Adipocyte (in vitro differentiated cells): ENCODE results near the gene HMGN3.
A peak's percentile ranks its signal among the peaks of the same experiment; 100 is the strongest.

Experiments
- DNase-seq: peaks from one replicate; pipeline ENCODE4 v3.0.0-alpha.2; 2015; ENCODE audit warnings: low read depth
- H3K27me3 ChIP-seq: replicated peaks from 2 replicates; pipeline ENCODE4 v1.7.0; 2013; ENCODE audit warnings: mild to moderate bottlenecking, low read length, moderate library complexity; ENCODE audit not compliant: control insufficient read depth, insufficient read depth
- H3K36me3 ChIP-seq: 2 replicates; pipeline ENCODE4 v1.7.0; 2013; ENCODE audit warnings: low read length, mild to moderate bottlenecking, moderate library complexity; ENCODE audit not compliant: control insufficient read depth, insufficient read depth, severe bottlenecking
- H3K4me1 ChIP-seq: 2 replicates; pipeline ENCODE4 v1.7.0; 2013; ENCODE audit warnings: mild to moderate bottlenecking, low read length, moderate library complexity; ENCODE audit not compliant: control insufficient read depth, insufficient read depth
- H3K4me3 ChIP-seq: 2 replicates; pipeline ENCODE4 v1.7.0; 2013; ENCODE audit warnings: mild to moderate bottlenecking, low read length, moderate library complexity
- H3K9ac ChIP-seq: 2 replicates; pipeline ENCODE4 v1.7.0; 2013; ENCODE audit warnings: mild to moderate bottlenecking, low read length, moderate library complexity
- H3K9me3 ChIP-seq: 2 replicates; pipeline ENCODE4 v1.7.0; 2013; ENCODE audit warnings: mild to moderate bottlenecking, low read length, moderate library complexity; ENCODE audit not compliant: control insufficient read depth

Gene HMGN3

GRCh38 chr6:79232696-79233462 is 1.6 kb downstream of the HMGN3 start:
- Histone ChIP-seq H3K9me3 (no peaks in the 10 kb centered on the region), H3K27me3 (no peaks in the 10 kb centered on the region), H3K9ac (peak overlapping the region; percentile 94), H3K4me1 (peaks cover 9% of the 10 kb centered on the region), H3K36me3 (no peaks in the 10 kb centered on the region), H3K4me3 (peak overlapping the region; percentile 87)
- no peak for DNase-seq

GRCh38 chr6:79231666-79232065 is 2.8 kb downstream of the HMGN3 start:
- H3K9me3 ChIP-seq: no peaks in the 10 kb centered on the region
- H3K36me3 ChIP-seq: no peaks in the 10 kb centered on the region
- DNase-seq: no peak
- H3K4me1 ChIP-seq: peaks cover 9% of the 10 kb centered on the region
- no peaks in the 10 kb centered on the region for H3K27me3 ChIP-seq
- H3K9ac ChIP-seq: no peak overlapping the region
- H3K4me3 ChIP-seq: no peak overlapping the region

GRCh38 chr6:79231101-79231500 is 3.4 kb downstream of the HMGN3 start:
- no peaks in the 10 kb centered on the region for H3K9me3 ChIP-seq
- peaks cover 9% of the 10 kb centered on the region for H3K4me1 ChIP-seq
- H3K27me3 ChIP-seq: no peaks in the 10 kb centered on the region
- no peak overlapping the region for H3K4me3 ChIP-seq
- H3K9ac ChIP-seq: no peak overlapping the region
- DNase-seq: no peak
- H3K36me3 ChIP-seq: no peaks in the 10 kb centered on the region

- Histone ChIP-seq H3K4me1 (peaks cover 9% of the 10 kb centered on the region), H3K27me3 (no peaks in the 10 kb centered on the region), H3K9ac (no peak overlapping the region), H3K4me3 (no peak overlapping the region), H3K36me3 (no peaks in the 10 kb centered on the region), H3K9me3 (no peaks in the 10 kb centered on the region)
- DNase-seq: peak; percentile 61
Measured at GRCh38 chr6:79230149-79230548, 4.3 kb downstream of the HMGN3 start.

GRCh38 chr6:79227445-79227844 is 7.0 kb downstream of the HMGN3 start:
- no peaks in the 10 kb centered on the region for H3K9me3 ChIP-seq
- no peaks in the 10 kb centered on the region for H3K36me3 ChIP-seq
- DNase-seq: no peak
- H3K4me3 ChIP-seq: no peak overlapping the region
- H3K9ac ChIP-seq: no peak overlapping the region
- H3K27me3 ChIP-seq: no peaks in the 10 kb centered on the region
- peaks cover 4% of the 10 kb centered on the region for H3K4me1 ChIP-seq

- Histone ChIP-seq H3K36me3 (no peaks in the 10 kb centered on the region), H3K9ac (no peak overlapping the region), H3K4me1 (peaks cover 4% of the 10 kb centered on the region), H3K9me3 (no peaks in the 10 kb centered on the region), H3K4me3 (no peak overlapping the region), H3K27me3 (no peaks in the 10 kb centered on the region)
- no peak for DNase-seq
Measured at GRCh38 chr6:79226660-79227059, 7.8 kb downstream of the HMGN3 start.

GRCh38 chr6:79225717-79226599 is 8.5 kb downstream of the HMGN3 start:
- Histone ChIP-seq H3K4me1 (peaks cover 4% of the 10 kb centered on the region), H3K27me3 (no peaks in the 10 kb centered on the region), H3K4me3 (no peak overlapping the region), H3K36me3 (no peaks in the 10 kb centered on the region), H3K9me3 (no peaks in the 10 kb centered on the region), H3K9ac (no peak overlapping the region)
- DNase-seq: no peak

GRCh38 chr6:79223611-79224404 is 10.7 kb downstream of the HMGN3 start:
- Histone ChIP-seq H3K4me1 (no peaks in the 10 kb centered on the region), H3K9ac (no peak overlapping the region), H3K36me3 (no peaks in the 10 kb centered on the region), H3K9me3 (no peaks in the 10 kb centered on the region), H3K4me3 (no peak overlapping the region), H3K27me3 (no peaks in the 10 kb centered on the region)
- DNase-seq: no peak

- Histone ChIP-seq H3K4me3 (no peak overlapping the region), H3K36me3 (no peaks in the 10 kb centered on the region), H3K27me3 (no peaks in the 10 kb centered on the region), H3K9ac (no peak overlapping the region), H3K4me1 (peaks cover 13% of the 10 kb centered on the region), H3K9me3 (no peaks in the 10 kb centered on the region)
- no peak for DNase-seq
Measured at GRCh38 chr6:79215213-79215824, 19.2 kb downstream of the HMGN3 start.

GRCh38 chr6:79212859-79213258 is 21.6 kb downstream of the HMGN3 start:
- Histone ChIP-seq H3K9ac (no peak overlapping the region), H3K4me1 (peaks cover 28% of the 10 kb centered on the region), H3K9me3 (no peaks in the 10 kb centered on the region), H3K36me3 (no peaks in the 10 kb centered on the region), H3K27me3 (no peaks in the 10 kb centered on the region), H3K4me3 (no peak overlapping the region)
- no peak for DNase-seq
